ENCODE data around the gene CACNA1S. TPM values are rescaled to one million over a fixed set of nuclear protein-coding genes. Genes with fewer than 3 reads are reported as not detected.
A peak's percentile ranks its signal among the peaks of the same experiment; 100 is the strongest.

Gene CACNA1S
- total and polyA plus RNA-seq, 8 donors: under 0.01 to 0.18 TPM; not detected in 6

- intact Hi-C loops (cut with DNase I; ENCODE audit: low total_unique reads): no loop called here
- H3K4me1 ChIP-seq: peaks cover 14 to 25% (median 22%) of the 10 kb centered on the region in 4 donors
- DNase-seq: no peak
- 64 to 91% (median 84%) methylated on average over 2 of the region's 2 CpGs for WGBS, 5 donors
- no peaks in the 10 kb centered on the region for H3K27me3 ChIP-seq
- H3K36me3 ChIP-seq: peaks cover 6 to 16% (median 14%) of the 10 kb centered on the region in 4 donors
- no peak overlapping the region for H3K27ac ChIP-seq
- TF ChIP-seq CTCF (IDR thresholded peaks at IDR 0.05) (no peak), POLR2AphosphoS5 (IDR thresholded peaks at IDR 0.05) (no peak), POLR2A (IDR thresholded peaks at IDR 0.05) (no peak), EP300 (IDR thresholded peaks at IDR 0.05) (no peak)
- H3K4me3 ChIP-seq: no peak overlapping the region
- H3K9me3 ChIP-seq: no peaks in the 10 kb centered on the region
Measured at GRCh38 chr1:201155354-201155753, 43.1 kb upstream of the CACNA1S start.

- WGBS, 5 donors: 6 to 8% (median 7%) methylated on average over 21 to 31 of the region's 31 CpGs
- DNase-seq: peak; percentile 98 to 99
Measured at GRCh38 chr1:201154389-201155165, 42.4 kb upstream of the CACNA1S start, which contains the start of gene TMEM9. TSS of gene TMEM9 (minus strand) at chr1:201154474. CDS start at chr1:201153923, 551 bp downstream.

DNA sequence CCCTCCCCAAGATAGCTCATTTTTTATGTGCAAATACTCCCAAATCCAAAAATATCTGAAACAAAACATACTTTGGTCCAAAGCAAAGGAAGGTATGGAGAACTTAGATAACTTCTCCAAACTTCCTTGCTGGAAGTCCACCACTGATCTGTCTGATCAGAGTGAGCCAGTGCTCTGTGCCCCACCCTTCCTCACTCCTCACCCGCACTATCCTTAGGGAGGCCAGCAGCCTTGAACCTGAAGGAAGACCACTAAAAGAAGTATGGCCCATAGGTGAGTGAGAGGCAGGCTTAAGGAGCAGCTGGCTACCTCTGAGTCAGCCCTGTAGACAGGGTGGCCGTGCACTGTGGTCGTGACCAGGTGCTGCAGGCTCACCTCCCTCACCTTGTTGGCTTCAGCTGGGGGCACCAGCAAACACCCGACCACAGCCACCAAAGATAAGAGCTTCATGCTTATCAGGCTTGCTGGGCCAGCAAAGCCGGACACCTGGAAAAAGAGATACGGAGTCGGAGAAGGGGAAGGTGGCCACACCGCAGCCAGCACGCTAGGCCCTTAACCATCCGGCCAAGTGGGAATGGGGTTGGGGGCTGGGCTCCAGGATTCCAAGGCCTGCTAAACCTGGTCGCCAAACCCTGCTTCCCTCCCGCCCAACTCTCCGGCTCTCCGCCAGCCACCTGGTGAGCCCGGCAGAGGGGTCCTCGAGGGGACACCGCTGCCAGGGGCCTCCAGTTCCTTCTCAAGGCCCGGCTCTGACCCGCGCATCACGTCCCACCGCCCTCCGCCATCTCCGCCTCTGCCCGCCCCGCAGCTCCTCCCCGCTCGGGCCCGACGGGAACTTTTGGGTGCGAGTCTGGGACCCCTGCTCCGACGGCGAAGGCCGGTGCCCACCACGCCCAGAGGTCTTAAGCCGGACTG lies 41.5 kb upstream of the CACNA1S start:
- no peak for DNase-seq
- Histone ChIP-seq H3K36me3 (peaks cover 6 to 31% (median 25%) of the 10 kb centered on the region in 4 donors), H3K4me1 (peaks cover 14 to 32% (median 23%) of the 10 kb centered on the region in 4 donors), H3K27me3 (no peaks in the 10 kb centered on the region), H3K27ac (peak overlapping the region; percentile 47 to 84 (median 77)), H3K4me3 (peak overlapping the region; percentile 73 to 84 (median 78)), H3K9me3 (no peaks in the 10 kb centered on the region)
- intact Hi-C loops (cut with DNase I; ENCODE audit: low total_unique reads): no loop called here
- TF ChIP-seq EP300 (IDR thresholded peaks at IDR 0.05) (no peak), POLR2AphosphoS5 (IDR thresholded peaks at IDR 0.05) (no peak), POLR2A (IDR thresholded peaks at IDR 0.05) (no peak), CTCF (IDR thresholded peaks at IDR 0.05) (no peak)
- 1 to 9% (median 2%) methylated on average over 7 to 37 of the region's 37 CpGs for WGBS, 5 donors

More at GRCh38 chr1:201154389-201155165, 42.4 kb upstream of the CACNA1S start, which contains the start of gene TMEM9:
- no peaks in the 10 kb centered on the region for H3K9me3 ChIP-seq
- H3K36me3 ChIP-seq: peaks cover 6 to 24% (median 21%) of the 10 kb centered on the region in 4 donors
- intact Hi-C loops (cut with DNase I; ENCODE audit: low total_unique reads): no loop called here
- peak within 1 kb of the TSS; percentile 47 to 84 (median 77) for H3K27ac ChIP-seq
- TF ChIP-seq POLR2A (IDR thresholded peaks at IDR 0.05): no peak
- no peak for TF ChIP-seq CTCF (IDR thresholded peaks at IDR 0.05)
- peak in 2 of 3 donors; percentile 25 to 74 for TF ChIP-seq POLR2AphosphoS5 (IDR thresholded peaks at IDR 0.05)
- TF ChIP-seq EP300 (IDR thresholded peaks at IDR 0.05): no peak
- peaks cover 14 to 28% (median 23%) of the 10 kb centered on the region in 4 donors for H3K4me1 ChIP-seq
- H3K4me3 ChIP-seq: peak within 1 kb of the TSS; percentile 73 to 84 (median 78)
- no peaks in the 10 kb centered on the region for H3K27me3 ChIP-seq

DNA sequence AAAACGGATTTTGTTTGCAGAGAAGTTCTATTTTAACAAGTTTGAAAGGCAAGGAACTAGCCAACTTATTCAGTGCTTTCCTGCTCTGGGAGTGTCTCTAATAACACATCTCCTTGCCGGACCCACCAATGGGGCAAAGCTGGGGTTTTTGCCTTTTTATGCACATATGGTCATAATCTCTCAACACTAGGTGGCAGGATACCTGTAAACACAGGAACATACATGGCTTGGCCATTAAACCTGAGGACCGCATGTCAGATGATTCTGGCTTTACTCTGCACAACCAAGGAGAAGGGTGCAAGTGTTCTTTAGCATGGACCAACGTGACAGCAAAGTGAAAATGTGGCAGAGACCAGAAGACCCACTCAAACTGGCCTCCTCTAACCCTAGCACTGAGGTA lies 37.2 kb upstream of the CACNA1S start:
- DNase-seq: peak in 1 of 2 donors; percentile 64
- TF ChIP-seq EP300 (IDR thresholded peaks at IDR 0.05) (no peak), CTCF (IDR thresholded peaks at IDR 0.05) (peak in 3 of 7 experiments; percentile 21 to 55 (median 40))
- no peak overlapping the region for H3K4me3 ChIP-seq
- peaks cover 39 to 74% (median 68%) of the 10 kb centered on the region in 4 donors for H3K36me3 ChIP-seq
- H3K27ac ChIP-seq: no peak overlapping the region
- peaks cover 10 to 27% (median 18%) of the 10 kb centered on the region in 4 donors for H3K4me1 ChIP-seq
- no peaks in the 10 kb centered on the region for H3K27me3 ChIP-seq
- no peaks in the 10 kb centered on the region for H3K9me3 ChIP-seq
- intact Hi-C loops (cut with DNase I; ENCODE audit: low total_unique reads): no loop called here
- WGBS, 5 donors: 64 to 75% (median 75%) methylated on average over 4 of the region's 4 CpGs
